Measurements from ENCODE around the gene RPS3A.

DNA sequence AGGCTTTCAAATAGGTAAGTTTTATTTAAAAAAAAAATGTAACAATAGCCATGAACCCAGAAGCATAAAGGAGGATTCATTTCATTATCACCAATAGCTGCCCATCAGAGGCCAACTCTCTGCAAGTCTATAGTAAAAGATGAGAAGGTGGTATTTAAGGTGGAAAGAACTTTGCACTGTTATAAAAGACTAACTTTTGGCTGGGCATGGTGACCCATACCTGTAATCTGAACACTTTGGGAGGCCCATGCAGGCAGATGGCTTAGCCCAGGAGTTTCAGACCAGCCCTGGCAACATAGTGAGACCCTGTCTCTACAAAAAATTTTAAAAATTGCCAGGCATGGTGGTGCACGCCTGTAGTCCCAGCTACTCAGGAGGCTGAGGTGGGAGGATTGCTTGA is 43.3 kb downstream of the RPS3A start:
- TF ChIP-seq, protein P1, sequence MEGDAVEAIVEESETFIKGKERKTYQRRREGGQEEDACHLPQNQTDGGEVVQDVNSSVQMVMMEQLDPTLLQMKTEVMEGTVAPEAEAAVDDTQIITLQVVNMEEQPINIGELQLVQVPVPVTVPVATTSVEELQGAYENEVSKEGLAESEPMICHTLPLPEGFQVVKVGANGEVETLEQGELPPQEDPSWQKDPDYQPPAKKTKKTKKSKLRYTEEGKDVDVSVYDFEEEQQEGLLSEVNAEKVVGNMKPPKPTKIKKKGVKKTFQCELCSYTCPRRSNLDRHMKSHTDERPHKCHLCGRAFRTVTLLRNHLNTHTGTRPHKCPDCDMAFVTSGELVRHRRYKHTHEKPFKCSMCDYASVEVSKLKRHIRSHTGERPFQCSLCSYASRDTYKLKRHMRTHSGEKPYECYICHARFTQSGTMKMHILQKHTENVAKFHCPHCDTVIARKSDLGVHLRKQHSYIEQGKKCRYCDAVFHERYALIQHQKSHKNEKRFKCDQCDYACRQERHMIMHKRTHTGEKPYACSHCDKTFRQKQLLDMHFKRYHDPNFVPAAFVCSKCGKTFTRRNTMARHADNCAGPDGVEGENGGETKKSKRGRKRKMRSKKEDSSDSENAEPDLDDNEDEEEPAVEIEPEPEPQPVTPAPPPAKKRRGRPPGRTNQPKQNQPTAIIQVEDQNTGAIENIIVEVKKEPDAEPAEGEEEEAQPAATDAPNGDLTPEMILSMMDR (IDR thresholded peaks at IDR 0.05; ENCODE audit: insufficient read depth, low read length, poor library complexity, severe bottlenecking): no peak
- no peak for TF ChIP-seq EZH2phosphoT487 (conservative IDR thresholded peaks at IDR 0.05; ENCODE audit: low read length)
